GM12878 (cell line): ENCODE results near the gene ZNF691. TPM values are rescaled to one million over a fixed set of nuclear protein-coding genes. Genes with fewer than 3 reads are reported as not detected.
"Not testable (repeated sequence)": the region's sequence is repeated elsewhere in the genome, so short reads cannot be mapped to it uniquely, and the experiment has no call there.

Source experiments
- ATAC-seq: fragments of 200-7000 bp; cut with Tn5 transposase; 3 replicates; pipeline ENCODE4 v1.9.1; 2020; ENCODE audit warnings: mild to moderate bottlenecking, moderate library complexity
- BruUV-seq: library from RNA; stranded (reverse); fragments of 400-500 nt; replicated peaks from 2 replicates; lab custom pipeline; 2021; lab: Mats Ljungman, UMichigan
- CTCF ChIA-PET: fragments of 300-600 bp; sonication (Branson Sonifier 250); formaldehyde crosslinking; extraction: SDS; loops from one replicate; lab custom pipeline; 2021; ENCODE audit warnings: inconsistent platforms; lab: Yijun Ruan, JAX
- POLR2A ChIA-PET: fragments of 350-600 bp; formaldehyde crosslinking; extraction: SDS; loops from one replicate; lab custom pipeline; 2021; ENCODE audit warnings: inconsistent platforms; lab: Charles Lee
- RAD21 ChIA-PET: fragments of 300-600 bp; sonication (Branson Sonifier 250); formaldehyde crosslinking; loops from one replicate; lab custom pipeline; 2023; ENCODE audit warnings: antibody characterized with exemption; ENCODE audit not compliant: unreplicated experiment; lab: Charles Lee
- SMC1A ChIA-PET: fragments of 300-600 bp; sonication (Branson Sonifier 250); formaldehyde crosslinking; loops from one replicate; lab custom pipeline; 2023; ENCODE audit not compliant: unreplicated experiment, uncharacterized antibody; lab: Charles Lee
- DNase-seq: peaks from one replicate; pipeline ENCODE4 v3.0.0-alpha.2; 2011; ENCODE audit warnings: low read depth, low spot score
- FAIRE-seq: peaks from 3 replicates; lab custom pipeline; 2011; peaks lifted over from hg19 to GRCh38; lab: Jason Lieb, UNC
- H2AFZ ChIP-seq: 2 replicates; pipeline ENCODE4 v1.6.0; 2011; ENCODE audit warnings: low read depth, low read length, control low read depth; ENCODE audit not compliant: control insufficient read depth
- H3K27ac ChIP-seq: 2 replicates; pipeline ENCODE4 v1.5.1; 2011; ENCODE audit warnings: control low read depth; ENCODE audit not compliant: control insufficient read depth, insufficient read depth
- H3K27me3 ChIP-seq, 2 experiments: replicated peaks in 1 of 2; 2 replicates each; pipeline versions ENCODE4 v1.6.0 to v1.6.1; 2011; ENCODE audit warnings: low read length in 1 of 2; ENCODE audit not compliant: control insufficient read depth in 2 of 2, insufficient read depth in 2 of 2
- H3K36me3 ChIP-seq, 2 experiments: 2 replicates each; pipeline ENCODE4 v1.5.1; 2011; ENCODE audit warnings: low read length in 1 of 2; ENCODE audit not compliant: control insufficient read depth in 2 of 2, insufficient read depth in 2 of 2
- H3K4me1 ChIP-seq: 2 replicates; pipeline ENCODE4 v1.6.1; 2011; ENCODE audit warnings: mild to moderate bottlenecking, low read length, moderate library complexity, mixed read lengths; ENCODE audit not compliant: control insufficient read depth, insufficient read depth
- H3K4me2 ChIP-seq: 2 replicates; pipeline ENCODE4 v1.6.0; 2011; ENCODE audit warnings: control low read depth; ENCODE audit not compliant: control insufficient read depth, insufficient read depth
- H3K4me3 ChIP-seq: fragments of 200-600 bp; sonication (generic); 2 replicates; pipeline ENCODE4 v1.5.1; 2016
- H3K79me2 ChIP-seq: 2 replicates; pipeline ENCODE4 v1.6.0; 2011; ENCODE audit warnings: low read length; ENCODE audit not compliant: control insufficient read depth, insufficient read depth
- H3K9ac ChIP-seq: 2 replicates; pipeline ENCODE4 v1.8.0; 2011; ENCODE audit warnings: low read length, control low read depth, mixed read lengths; ENCODE audit not compliant: control insufficient read depth, insufficient read depth
- H3K9me3 ChIP-seq: replicated peaks from 3 replicates; pipeline ENCODE4 v1.5.1; 2011; ENCODE audit warnings: mild to moderate bottlenecking, low read length; ENCODE audit not compliant: control insufficient read depth, insufficient read depth
- H4K20me1 ChIP-seq: 2 replicates; pipeline ENCODE4 v1.6.0; 2011; ENCODE audit not compliant: control insufficient read depth, insufficient read depth
- WGBS: methylation state at CpG from one replicate; pipeline ENCODE4 v1.1.6; 2016; ENCODE audit warnings: low lambda C conversion rate; ENCODE audit not compliant: insufficient replicate concordance, insufficient coverage; ENCODE audit errors: missing lambda C conversion rate; 5-methylcytosine and 5-hydroxymethylcytosine counted together
- in situ Hi-C: fragments of 300-500 bp; cut with MboI; formaldehyde crosslinking; loops from 9 replicates; pipeline ENCODE4 v1.14.3; 2018; ENCODE audit warnings: mixed read lengths
- intact Hi-C: fragments of 100-400 bp; cut with micrococcal nuclease; formaldehyde crosslinking; loops from one replicate; pipeline ENCODE4 v1.14.2; 2022; ENCODE audit not compliant: unreplicated experiment
- polyA plus RNA-seq, 11 experiments: library from polyadenylated mRNA; depleted of rRNA in 4 of 11; unstranded in 6 of 11; stranded (reverse) in 5 of 11; fragments of >200 nt; fragmentation: Nextera tagmentation in 4 of 11; fragmentation: Illumina TruSeq in 1 of 11; extraction: Ambion mirVana in 4 of 11; extraction: Trizol in 1 of 11; gene quantifications; 1 replicate in 1 of 11; 2 replicates in 10 of 11; pipeline versions ENCODE4 v1.2.1 to v1.2.3, GENCODE V29; 2011 to 2016; ENCODE audit warnings: inconsistent platforms in 2 of 11, missing spikeins in 2 of 11, low read depth in 1 of 11
- total RNA-seq, 4 experiments: library from RNA; depleted of rRNA in 3 of 4; stranded (reverse); fragments of >200 nt in 3 of 4; fragmentation: Illumina TruSeq in 1 of 4; extraction: Trizol in 1 of 4; gene quantifications; 2 replicates each; pipeline versions ENCODE4 v1.2.1 to v1.2.3, GENCODE V29; 2013 to 2021

ZNF691 gene
- total and polyA plus RNA-seq, 10 of the 15 experiments (the other 5 are each of a cell fraction or from before 2014, with no cell fraction given) = 8.5 to 16.2 (median 12.2) TPM

- H3K9ac ChIP-seq, BruUV-seq, ATAC-seq, H3K36me3 ChIP-seq, H2AFZ ChIP-seq, H3K4me2 ChIP-seq, CTCF ChIA-PET, H3K79me2 ChIP-seq, H3K27ac ChIP-seq, H3K4me1 ChIP-seq, H3K4me3 ChIP-seq, DNase-seq, POLR2A ChIA-PET, intact Hi-C loops, in situ Hi-C loops, FAIRE-seq, H4K20me1 ChIP-seq, H3K9me3 ChIP-seq, H3K27me3 ChIP-seq: not testable (repeated sequence)
- 50% methylated on average over 4 of the region's 4 CpGs for WGBS
- RAD21 ChIA-PET = interaction anchor here (1.4 kb wide), 1 partner anchor 174 kb away, joined by 4 read pairs; no protein-coding TSS in a partner anchor
- SMC1A ChIA-PET = interaction anchor here (1.6 kb wide), 1 partner anchor 54 kb away, joined by 4 read pairs; the partner anchor contains the start of gene ZNF691
Measured at GRCh38 chr1:42899960-42900359, 53.5 kb downstream of the ZNF691 start.

Other genes with a start within 250 kb of the ZNF691 start
Only the 7 nearest of the 9 such genes appear.
- gene CLDN19, start 106.4 kb upstream of the ZNF691 start, total RNA-seq (2014; rRNA removed) = not detected in 2 replicates
- not detected in 2 replicates for gene CLDN19, start 106.4 kb upstream of the ZNF691 start, total RNA-seq (2014; rRNA removed; fragmentation: Illumina TruSeq; extraction: Trizol)
- not detected in 2 replicates for gene CLDN19, start 106.4 kb upstream of the ZNF691 start, total RNA-seq (2021)
- gene CLDN19, start 106.4 kb upstream of the ZNF691 start, polyA plus RNA-seq (2011; rRNA removed) = not detected in 2 replicates
- gene CLDN19, start 106.4 kb upstream of the ZNF691 start, polyA plus RNA-seq (2014; fragmentation: Illumina TruSeq; extraction: Trizol) = not detected in 2 replicates
- not detected for gene CLDN19, start 106.4 kb upstream of the ZNF691 start, polyA plus RNA-seq (2014; fragmentation: Nextera tagmentation; extraction: Ambion mirVana)
- not detected in 2 replicates for gene CLDN19, start 106.4 kb upstream of the ZNF691 start, polyA plus RNA-seq (2014; rRNA removed)
- gene CLDN19, start 106.4 kb upstream of the ZNF691 start, polyA plus RNA-seq (2016; fragmentation: Nextera tagmentation; extraction: Ambion mirVana) = not detected
- gene P3H1, start 79.6 kb upstream of the ZNF691 start, total RNA-seq (2014; rRNA removed) = 25.7 and 26.3 TPM in 2 replicates
- 15.3 and 16.3 TPM in 2 replicates for gene P3H1, start 79.6 kb upstream of the ZNF691 start, total RNA-seq (2014; rRNA removed; fragmentation: Illumina TruSeq; extraction: Trizol)
- gene P3H1, start 79.6 kb upstream of the ZNF691 start, total RNA-seq (2021) = 40.1 and 42.4 TPM in 2 replicates
- gene P3H1, start 79.6 kb upstream of the ZNF691 start, polyA plus RNA-seq (2011; rRNA removed) = 18.0 and 28.8 TPM in 2 replicates
- gene P3H1, start 79.6 kb upstream of the ZNF691 start, polyA plus RNA-seq (2014; fragmentation: Illumina TruSeq; extraction: Trizol) = 21.3 and 23.2 TPM in 2 replicates
- 1 to 10 TPM in 1 of 2 experiments, under 1 TPM in 1; 0.72 to 3.1 TPM for gene P3H1, start 79.6 kb upstream of the ZNF691 start, polyA plus RNA-seq (2014; fragmentation: Nextera tagmentation; extraction: Ambion mirVana)
- 31.4 and 34.9 TPM in 2 replicates for gene P3H1, start 79.6 kb upstream of the ZNF691 start, polyA plus RNA-seq (2014; rRNA removed)
- gene P3H1, start 79.6 kb upstream of the ZNF691 start, polyA plus RNA-seq (2016; fragmentation: Nextera tagmentation; extraction: Ambion mirVana) = 10 to 100 TPM; 25.7 to 26.9 TPM
- 5.0 and 5.7 TPM in 2 replicates for gene C1orf50, start 79.4 kb upstream of the ZNF691 start, total RNA-seq (2014; rRNA removed)
- gene C1orf50, start 79.4 kb upstream of the ZNF691 start, total RNA-seq (2014; rRNA removed; fragmentation: Illumina TruSeq; extraction: Trizol) = 6.5 and 7.9 TPM in 2 replicates
- 4.4 and 7.0 TPM in 2 replicates for gene C1orf50, start 79.4 kb upstream of the ZNF691 start, total RNA-seq (2021)
- gene C1orf50, start 79.4 kb upstream of the ZNF691 start, polyA plus RNA-seq (2011; rRNA removed) = 9.7 and 11.8 TPM in 2 replicates
- 4.5 and 8.7 TPM in 2 replicates for gene C1orf50, start 79.4 kb upstream of the ZNF691 start, polyA plus RNA-seq (2014; fragmentation: Illumina TruSeq; extraction: Trizol)
- gene C1orf50, start 79.4 kb upstream of the ZNF691 start, polyA plus RNA-seq (2014; fragmentation: Nextera tagmentation; extraction: Ambion mirVana) = 1 to 10 TPM; 1.2 to 3.3 TPM
- gene C1orf50, start 79.4 kb upstream of the ZNF691 start, polyA plus RNA-seq (2014; rRNA removed) = 4.6 and 5.1 TPM in 2 replicates
- 10 to 100 TPM in 1 of 2 experiments, 1 to 10 TPM in 1; 8.1 to 10.7 TPM for gene C1orf50, start 79.4 kb upstream of the ZNF691 start, polyA plus RNA-seq (2016; fragmentation: Nextera tagmentation; extraction: Ambion mirVana)
- gene TMEM269, start 61.6 kb upstream of the ZNF691 start, total RNA-seq (2014; rRNA removed) = 0.05 and 0.06 TPM in 2 replicates
- 0.04 and 0.09 TPM in 2 replicates for gene TMEM269, start 61.6 kb upstream of the ZNF691 start, total RNA-seq (2014; rRNA removed; fragmentation: Illumina TruSeq; extraction: Trizol)
- gene TMEM269, start 61.6 kb upstream of the ZNF691 start, total RNA-seq (2021) = 0.13 and 0.18 TPM in 2 replicates
- 0.07 and 0.12 TPM in 2 replicates for gene TMEM269, start 61.6 kb upstream of the ZNF691 start, polyA plus RNA-seq (2011; rRNA removed)
- gene TMEM269, start 61.6 kb upstream of the ZNF691 start, polyA plus RNA-seq (2014; fragmentation: Illumina TruSeq; extraction: Trizol) = 0.06 TPM in 1 of 2 replicates, not detected in the other
- gene TMEM269, start 61.6 kb upstream of the ZNF691 start, polyA plus RNA-seq (2014; fragmentation: Nextera tagmentation; extraction: Ambion mirVana) = under 1 TPM; 0.02 to 0.06 TPM
- gene TMEM269, start 61.6 kb upstream of the ZNF691 start, polyA plus RNA-seq (2014; rRNA removed) = 0.03 and 0.06 TPM in 2 replicates
- gene TMEM269, start 61.6 kb upstream of the ZNF691 start, polyA plus RNA-seq (2016; fragmentation: Nextera tagmentation; extraction: Ambion mirVana) = under 1 TPM in 1 of 2 experiments, not detected in 1; 0.26 TPM
- gene ERMAP, start 29.5 kb upstream of the ZNF691 start, total RNA-seq (2014; rRNA removed) = 4.9 and 5.3 TPM in 2 replicates
- gene ERMAP, start 29.5 kb upstream of the ZNF691 start, total RNA-seq (2014; rRNA removed; fragmentation: Illumina TruSeq; extraction: Trizol) = 5.3 TPM in 2 replicates
- 5.7 and 5.8 TPM in 2 replicates for gene ERMAP, start 29.5 kb upstream of the ZNF691 start, total RNA-seq (2021)
- 2.5 and 2.9 TPM in 2 replicates for gene ERMAP, start 29.5 kb upstream of the ZNF691 start, polyA plus RNA-seq (2011; rRNA removed)
- 6.8 TPM in 2 replicates for gene ERMAP, start 29.5 kb upstream of the ZNF691 start, polyA plus RNA-seq (2014; fragmentation: Illumina TruSeq; extraction: Trizol)
- 1 to 10 TPM; 1.4 to 2.2 TPM for gene ERMAP, start 29.5 kb upstream of the ZNF691 start, polyA plus RNA-seq (2014; fragmentation: Nextera tagmentation; extraction: Ambion mirVana)
- gene ERMAP, start 29.5 kb upstream of the ZNF691 start, polyA plus RNA-seq (2014; rRNA removed) = 4.6 and 6.0 TPM in 2 replicates
- 1 to 10 TPM; 2.7 to 3.4 TPM for gene ERMAP, start 29.5 kb upstream of the ZNF691 start, polyA plus RNA-seq (2016; fragmentation: Nextera tagmentation; extraction: Ambion mirVana)
- 12.6 and 21.3 TPM in 2 replicates for gene SVBP, start 29.2 kb upstream of the ZNF691 start, total RNA-seq (2014; rRNA removed)
- gene SVBP, start 29.2 kb upstream of the ZNF691 start, total RNA-seq (2014; rRNA removed; fragmentation: Illumina TruSeq; extraction: Trizol) = 18.7 and 19.8 TPM in 2 replicates
- gene SVBP, start 29.2 kb upstream of the ZNF691 start, total RNA-seq (2021) = 16.2 and 16.4 TPM in 2 replicates
- gene SVBP, start 29.2 kb upstream of the ZNF691 start, polyA plus RNA-seq (2011; rRNA removed) = 19.6 and 29.3 TPM in 2 replicates
- 19.9 and 22.2 TPM in 2 replicates for gene SVBP, start 29.2 kb upstream of the ZNF691 start, polyA plus RNA-seq (2014; fragmentation: Illumina TruSeq; extraction: Trizol)
- gene SVBP, start 29.2 kb upstream of the ZNF691 start, polyA plus RNA-seq (2014; fragmentation: Nextera tagmentation; extraction: Ambion mirVana) = 10 to 100 TPM; 19.8 to 29.5 TPM
- 14.7 and 18.7 TPM in 2 replicates for gene SVBP, start 29.2 kb upstream of the ZNF691 start, polyA plus RNA-seq (2014; rRNA removed)
- gene SVBP, start 29.2 kb upstream of the ZNF691 start, polyA plus RNA-seq (2016; fragmentation: Nextera tagmentation; extraction: Ambion mirVana) = 10 to 100 TPM; 26.8 to 27.8 TPM
- gene SLC2A1, start 112.3 kb downstream of the ZNF691 start, total RNA-seq (2014; rRNA removed) = 51.6 and 59.6 TPM in 2 replicates
- gene SLC2A1, start 112.3 kb downstream of the ZNF691 start, total RNA-seq (2014; rRNA removed; fragmentation: Illumina TruSeq; extraction: Trizol) = 21.1 and 21.9 TPM in 2 replicates
- 59.5 and 62.7 TPM in 2 replicates for gene SLC2A1, start 112.3 kb downstream of the ZNF691 start, total RNA-seq (2021)
- gene SLC2A1, start 112.3 kb downstream of the ZNF691 start, polyA plus RNA-seq (2011; rRNA removed) = 24.6 and 61.0 TPM in 2 replicates
- gene SLC2A1, start 112.3 kb downstream of the ZNF691 start, polyA plus RNA-seq (2014; fragmentation: Illumina TruSeq; extraction: Trizol) = 19.1 and 24.0 TPM in 2 replicates
- gene SLC2A1, start 112.3 kb downstream of the ZNF691 start, polyA plus RNA-seq (2014; fragmentation: Nextera tagmentation; extraction: Ambion mirVana) = 1 to 10 TPM; 5.7 to 8.2 TPM
- gene SLC2A1, start 112.3 kb downstream of the ZNF691 start, polyA plus RNA-seq (2014; rRNA removed) = 28.7 and 29.0 TPM in 2 replicates
- gene SLC2A1, start 112.3 kb downstream of the ZNF691 start, polyA plus RNA-seq (2016; fragmentation: Nextera tagmentation; extraction: Ambion mirVana) = 10 to 100 TPM; 65.2 to 66.0 TPM